ENCODE data around the gene GNAL.

GNAL gene

DNA sequence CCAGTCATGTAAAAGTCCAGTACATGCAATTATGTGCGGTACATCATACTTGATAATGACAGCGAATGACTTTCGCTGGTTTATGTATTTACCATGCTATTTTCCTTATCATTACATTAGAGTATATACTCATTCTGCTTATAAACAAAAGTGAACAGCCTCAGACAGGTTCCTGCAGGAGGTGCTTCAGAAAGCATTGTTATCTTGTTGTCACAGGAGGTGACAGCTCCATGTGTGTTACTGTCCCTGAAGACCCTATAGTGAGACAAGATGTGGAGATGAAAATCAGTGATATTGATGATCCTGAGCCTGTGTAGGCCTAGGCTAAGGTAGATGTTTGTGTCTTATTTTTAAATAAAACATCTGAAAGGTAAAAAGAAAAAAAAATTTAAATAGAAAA lies 234.4 kb downstream of the GNAL start:
- DNase-seq: no peak

DNA sequence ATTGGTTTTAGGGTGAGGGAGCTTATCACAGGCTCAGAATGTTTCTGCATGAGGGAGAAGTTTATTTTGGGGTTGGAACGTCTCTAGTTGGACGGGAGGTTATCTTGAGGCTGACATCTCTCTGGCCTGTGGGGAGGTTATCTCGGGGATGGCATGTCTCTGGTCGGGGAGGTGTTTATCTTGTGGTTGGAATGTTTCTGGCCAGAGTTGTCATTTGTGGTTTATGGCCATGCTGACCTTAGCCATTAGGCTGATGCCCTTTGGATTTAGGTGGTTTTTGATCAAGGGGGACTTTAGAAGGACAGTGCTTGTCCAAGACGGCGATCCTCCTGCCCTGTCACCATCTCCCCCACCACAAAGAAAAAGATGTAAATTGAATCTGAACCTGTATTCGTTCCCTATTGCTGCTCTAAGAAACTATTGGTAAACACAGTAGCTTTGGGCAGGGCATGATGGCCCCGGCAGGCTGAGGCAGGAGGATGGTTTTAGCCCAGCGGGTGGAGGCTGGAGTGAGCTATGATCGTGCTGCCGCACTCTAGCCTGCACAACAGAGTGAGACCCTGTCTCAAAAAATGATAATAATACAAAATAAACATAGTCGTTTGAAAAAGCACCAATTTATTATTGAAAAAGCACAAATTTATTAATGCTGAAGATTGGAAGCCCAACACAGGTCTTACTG lies 236.9 kb downstream of the GNAL start:
- no peak for DNase-seq

DNA sequence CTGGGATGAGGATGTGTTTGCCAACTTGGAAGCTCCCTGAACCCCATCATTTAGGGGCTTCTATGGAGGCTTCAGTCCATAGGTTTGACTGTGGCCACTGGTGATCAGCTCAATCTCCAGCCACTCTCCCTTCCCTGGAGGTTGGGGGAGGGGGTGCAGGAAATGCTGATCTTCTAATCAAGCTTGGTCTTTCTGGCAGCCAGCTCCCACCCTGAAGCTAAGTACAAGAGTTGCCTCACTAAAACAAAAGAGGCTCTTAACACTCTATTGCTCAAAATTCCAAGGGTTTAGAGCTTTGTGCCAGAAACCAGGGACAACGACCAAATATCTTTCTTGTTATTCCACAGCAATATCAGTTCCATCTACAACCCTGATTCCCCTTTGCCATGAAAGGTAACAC lies 238.4 kb downstream of the GNAL start:
- DNase-seq: no peak

DNA sequence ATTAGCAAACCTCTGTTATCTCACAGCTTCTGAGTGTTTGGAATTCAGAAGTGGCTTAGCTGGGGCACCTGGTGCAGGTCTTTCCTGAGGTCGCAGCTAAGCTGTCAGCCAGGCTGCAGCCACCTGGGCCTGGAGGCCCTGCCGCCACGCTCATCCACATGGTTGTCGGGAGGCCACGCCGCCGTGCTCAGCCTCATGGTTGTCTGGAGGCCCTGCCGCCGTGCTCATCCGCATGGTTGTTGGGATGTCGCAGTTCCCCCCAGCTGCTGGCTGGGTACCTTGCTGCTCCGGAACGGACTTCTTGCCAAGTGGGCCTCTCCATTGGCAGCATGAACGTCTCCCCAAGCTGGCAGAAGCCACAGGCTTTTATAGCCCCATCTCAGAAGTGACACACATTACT lies 243.3 kb downstream of the GNAL start:
- DNase-seq: no peak

All from fibroblast of skin of right quadriceps (primary cell).